ENCODE results near the gene WFIKKN2.

Gene WFIKKN2

DNA sequence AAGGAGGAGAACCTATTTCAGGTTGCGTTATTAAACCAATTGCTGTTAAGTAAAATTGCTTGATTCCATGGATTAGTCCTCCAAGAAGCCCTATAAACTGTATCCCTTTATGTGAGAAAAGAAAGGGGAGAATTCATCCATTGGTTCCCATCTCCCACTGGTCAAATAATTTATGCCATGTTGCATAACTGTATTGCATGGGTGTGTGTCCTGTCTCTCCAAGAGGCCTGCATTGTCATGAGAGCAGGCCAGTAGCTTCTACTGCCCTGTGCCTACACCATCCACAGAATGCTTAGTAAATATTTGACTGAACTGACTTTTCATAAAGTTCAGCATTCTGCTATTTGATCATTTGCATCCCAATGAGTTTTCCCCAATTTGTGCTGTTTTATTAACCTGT is 42.5 kb downstream of the WFIKKN2 start:
- no peak for DNase-seq

DNA sequence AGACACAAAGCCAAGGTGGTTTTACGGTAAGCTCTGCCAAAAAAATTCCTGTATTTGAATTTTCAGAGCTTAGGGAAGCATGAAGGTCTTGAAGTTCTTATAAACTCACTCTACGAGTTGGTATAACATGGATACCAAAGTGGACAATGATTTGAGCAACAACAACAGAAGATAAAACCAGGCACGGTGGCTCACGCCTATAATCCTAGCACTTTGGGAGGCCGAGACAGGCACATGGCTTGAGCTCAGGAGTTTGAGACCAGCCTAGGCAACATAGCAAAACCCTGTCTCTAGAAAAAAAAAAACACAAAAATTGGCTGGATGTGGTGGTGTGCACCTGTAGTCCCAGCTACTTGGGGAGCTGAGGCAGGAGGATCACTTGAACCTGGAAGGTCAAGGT is 43.7 kb downstream of the WFIKKN2 start:
- DNase-seq, result no peak

DNA sequence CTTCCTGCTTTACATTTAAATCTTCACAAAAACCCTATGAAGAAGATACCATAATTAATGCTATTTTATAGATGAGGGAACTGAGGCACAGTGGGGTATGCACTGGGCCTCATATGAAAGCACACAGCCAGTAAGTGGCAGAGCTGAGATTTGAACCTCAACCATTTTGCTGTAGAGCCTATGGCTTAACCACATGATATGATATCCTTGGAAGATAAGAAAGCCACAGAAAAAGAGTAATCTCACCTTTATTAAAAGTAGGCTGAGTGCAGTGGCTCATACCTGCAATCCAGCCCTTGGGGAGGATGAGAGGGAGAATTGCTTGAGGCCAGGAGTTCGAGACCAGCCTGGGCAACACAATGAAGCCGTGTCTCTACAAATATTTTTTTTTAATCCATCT is 45.8 kb downstream of the WFIKKN2 start:
- no peak for DNase-seq

DNA sequence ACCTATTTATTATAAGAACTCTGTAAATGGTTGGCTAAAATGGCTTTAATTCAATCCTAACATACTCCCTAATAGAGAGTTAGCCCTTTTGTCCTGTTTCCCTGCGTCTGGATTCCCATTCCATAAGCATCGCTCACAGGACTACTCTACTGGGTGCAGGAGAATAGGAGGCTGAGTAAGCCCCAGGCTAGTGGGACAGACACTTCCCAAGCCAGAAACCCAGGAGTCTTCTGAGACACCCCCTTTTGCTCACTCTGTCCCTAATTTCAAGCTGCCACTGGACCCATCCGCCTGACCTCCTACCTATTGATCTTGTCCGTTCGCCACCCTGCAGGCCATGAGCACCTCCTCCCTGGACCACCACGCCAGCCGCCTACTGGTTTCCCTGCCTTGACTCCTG is 47.5 kb downstream of the WFIKKN2 start:
- no peak for DNase-seq

DNA sequence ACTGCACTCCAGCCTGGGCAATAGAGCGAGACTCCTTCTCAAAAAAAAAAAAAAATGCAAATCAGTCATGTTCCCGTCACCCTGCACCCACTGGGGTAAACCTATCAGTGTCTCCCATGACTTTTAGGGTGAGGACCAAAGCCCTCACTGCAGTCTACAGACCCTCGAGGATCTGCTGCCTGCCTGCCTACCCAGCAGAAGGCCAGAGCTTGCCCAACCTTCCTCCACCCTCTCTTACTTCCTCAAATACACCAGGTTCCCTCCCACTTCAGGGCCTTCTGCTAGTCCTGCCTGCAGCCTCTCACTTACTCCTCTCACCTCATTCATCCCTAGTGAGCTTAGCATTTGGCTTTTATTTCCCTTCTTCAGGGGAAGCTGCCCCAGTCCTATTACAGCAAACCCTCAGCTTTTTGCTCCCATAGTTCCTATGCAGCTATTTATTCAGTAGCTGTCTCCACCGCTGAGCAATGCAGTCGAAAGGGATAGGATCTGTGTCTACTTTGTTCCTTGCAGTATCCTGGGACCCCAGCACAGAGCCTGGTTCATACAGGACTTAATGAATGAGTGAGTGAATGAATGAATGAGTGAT is 48.6 kb downstream of the WFIKKN2 start:
- no peak for DNase-seq

DNA sequence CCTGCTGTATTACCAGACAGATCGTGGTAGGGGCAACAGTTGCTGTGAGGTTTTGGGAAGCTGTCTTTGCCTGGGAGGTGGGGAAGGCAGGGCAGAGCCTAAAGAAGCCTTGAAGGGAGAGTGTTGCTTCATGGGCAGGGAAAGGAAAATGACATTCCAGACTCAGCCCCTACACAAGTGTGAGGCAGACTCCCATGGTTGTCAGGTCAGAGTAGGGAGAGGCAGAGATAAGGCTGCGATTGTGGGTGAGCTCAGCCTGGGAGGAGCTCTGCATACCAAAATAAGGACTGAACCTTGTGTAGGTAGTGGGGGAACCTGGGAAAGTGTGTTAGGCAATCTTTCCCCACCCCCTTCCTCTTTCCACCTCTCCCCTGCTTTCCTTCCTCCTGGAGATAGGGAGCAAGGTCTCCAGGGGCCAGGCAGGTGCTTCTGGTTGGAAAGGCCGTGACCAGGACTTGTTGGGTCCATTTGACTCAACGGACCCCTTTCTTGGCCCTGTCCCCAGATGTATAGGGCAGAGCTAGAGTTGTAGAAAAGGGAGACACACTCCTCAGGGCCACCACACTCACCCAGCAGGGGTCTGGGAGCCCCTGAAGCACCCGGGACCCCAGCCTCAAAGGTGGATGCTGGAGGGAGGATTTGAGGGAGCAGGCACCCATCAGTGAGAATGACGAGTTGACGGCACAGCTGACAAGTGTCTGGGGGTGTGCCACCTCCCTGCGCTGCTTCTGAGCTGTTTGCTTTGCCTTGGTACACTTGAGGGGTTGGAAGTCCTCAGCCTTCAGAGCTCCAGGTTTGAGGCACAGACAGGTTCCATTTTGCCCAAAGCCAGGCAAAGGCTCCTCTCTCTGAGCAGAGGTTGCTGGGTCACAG is 49.3 kb downstream of the WFIKKN2 start:
- DNase-seq, result no peak

DNA sequence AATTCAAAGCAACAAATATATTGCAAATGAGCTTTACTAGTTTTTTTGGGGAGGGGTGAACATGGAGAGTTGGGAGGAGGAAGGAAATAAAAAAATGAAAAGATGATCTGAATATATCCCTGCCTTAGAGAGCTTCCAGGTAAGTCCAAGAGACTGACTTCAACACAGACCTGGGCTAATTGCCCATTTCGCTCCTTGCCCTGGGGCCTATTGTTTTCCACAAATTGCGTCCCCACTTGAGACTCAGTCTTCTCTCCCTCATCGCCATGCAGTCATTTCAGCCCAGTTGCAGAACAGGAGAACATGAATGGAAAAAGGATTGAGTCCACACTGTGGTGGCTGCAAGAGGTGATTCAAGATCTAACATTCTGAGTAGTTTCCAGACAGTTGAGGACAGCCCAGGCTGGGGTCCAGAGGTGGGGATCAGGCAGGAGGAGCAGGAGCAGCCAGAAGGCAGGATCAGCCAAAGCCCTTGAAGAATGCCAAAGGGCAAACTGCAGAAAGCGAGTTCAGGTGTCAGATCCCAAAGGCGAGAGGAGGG is 52.4 kb downstream of the WFIKKN2 start:
- DNase-seq, result no peak

DNA sequence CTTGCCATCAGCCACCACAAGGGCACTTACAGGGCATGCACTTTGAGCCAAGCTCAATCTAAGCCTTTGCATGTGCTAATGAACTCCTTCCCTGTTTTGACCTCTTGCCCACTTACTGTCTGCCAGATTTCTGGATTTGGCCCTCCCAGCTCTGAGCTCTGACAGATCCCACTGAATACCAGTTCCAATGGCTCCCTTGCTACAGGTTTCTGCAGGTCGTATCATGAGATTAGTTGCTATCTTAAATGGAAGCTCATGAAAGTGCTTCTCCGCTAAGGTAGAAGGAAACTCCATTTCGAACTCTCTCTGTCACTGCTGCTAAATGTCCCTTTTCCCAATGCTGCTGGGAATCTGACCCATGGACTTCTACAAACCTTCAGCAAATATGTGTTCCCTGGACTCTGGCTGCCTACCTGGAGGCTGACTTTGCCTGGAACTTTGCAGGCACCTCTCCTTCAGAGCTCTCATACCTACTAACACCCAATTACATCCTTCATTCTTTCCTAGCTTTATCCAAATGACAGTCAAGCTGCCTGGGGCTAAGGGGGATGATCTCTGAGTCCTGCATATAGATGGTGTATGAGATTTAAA is 54.2 kb downstream of the WFIKKN2 start:
- DNase-seq, result no peak

DNA sequence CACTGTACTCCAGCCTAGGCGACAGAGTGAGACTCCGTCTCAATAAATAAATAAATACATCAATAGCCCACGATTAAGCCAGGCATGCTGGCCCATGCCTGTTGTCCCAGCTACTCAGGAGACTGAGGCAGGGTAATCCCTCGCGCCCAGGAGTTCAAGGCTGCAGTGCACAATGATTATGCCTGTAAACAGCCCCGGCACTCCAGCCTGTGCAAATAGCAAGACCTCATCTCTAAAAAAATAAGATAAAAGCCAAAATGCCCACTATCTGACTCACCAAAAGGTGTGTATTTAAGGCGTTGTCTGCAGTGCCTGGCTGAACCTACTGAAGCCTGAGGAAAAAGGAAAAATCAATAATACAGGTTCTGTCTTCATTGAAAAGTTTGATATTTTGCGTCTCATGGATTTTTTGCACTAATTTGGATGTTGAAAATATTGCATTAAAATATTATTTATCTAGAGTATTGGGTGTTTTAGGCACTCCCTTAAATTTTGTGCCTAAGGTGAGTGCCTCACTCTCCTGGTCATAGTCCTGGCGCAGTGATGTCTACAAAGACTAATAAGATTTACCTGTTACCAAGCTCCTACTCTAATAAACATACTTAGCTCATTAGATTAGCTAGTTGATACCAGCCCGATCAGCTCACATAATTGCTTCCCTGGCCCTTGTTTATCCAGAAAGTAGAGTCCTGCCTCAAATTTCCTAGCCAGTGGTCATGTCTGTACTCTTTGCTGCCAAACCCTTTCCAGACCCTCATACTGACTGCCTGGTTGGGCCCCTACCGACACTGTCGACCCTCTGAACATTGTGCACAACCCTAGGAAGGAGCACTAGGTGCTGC is 55.5 kb downstream of the WFIKKN2 start:
- no peak for DNase-seq

DNA sequence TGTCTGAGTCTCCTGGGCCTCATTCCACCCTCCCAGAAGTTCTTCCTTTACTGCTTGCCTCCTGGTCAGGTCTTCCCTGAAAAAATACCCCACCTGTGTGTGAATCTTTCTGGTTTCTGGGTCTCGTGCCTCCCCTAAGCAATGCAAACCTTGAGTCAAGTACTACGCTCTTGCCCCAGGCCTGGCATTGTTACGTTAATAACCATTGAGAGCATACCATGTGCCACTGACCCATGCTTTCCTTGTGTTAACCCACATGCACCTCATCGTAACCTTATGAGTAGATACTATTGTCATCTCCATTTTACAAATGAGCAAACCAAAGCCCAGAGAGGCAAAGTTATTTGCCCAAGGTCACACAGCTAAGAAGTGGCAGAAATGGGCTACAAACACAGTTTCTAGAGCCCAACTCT is 56.2 kb downstream of the WFIKKN2 start:
- DNase-seq, result no peak
